ENCODE data around the gene RHOA. TPM values are rescaled to one million over a fixed set of nuclear protein-coding genes. Genes with fewer than 3 reads are reported as not detected.
"Not testable (repeated sequence)": the region's sequence is repeated elsewhere in the genome, so short reads cannot be mapped to it uniquely, and the experiment has no call there.

The RHOA gene
- total RNA-seq, 1 experiment from 2014 or later, result 348 TPM

DNA sequence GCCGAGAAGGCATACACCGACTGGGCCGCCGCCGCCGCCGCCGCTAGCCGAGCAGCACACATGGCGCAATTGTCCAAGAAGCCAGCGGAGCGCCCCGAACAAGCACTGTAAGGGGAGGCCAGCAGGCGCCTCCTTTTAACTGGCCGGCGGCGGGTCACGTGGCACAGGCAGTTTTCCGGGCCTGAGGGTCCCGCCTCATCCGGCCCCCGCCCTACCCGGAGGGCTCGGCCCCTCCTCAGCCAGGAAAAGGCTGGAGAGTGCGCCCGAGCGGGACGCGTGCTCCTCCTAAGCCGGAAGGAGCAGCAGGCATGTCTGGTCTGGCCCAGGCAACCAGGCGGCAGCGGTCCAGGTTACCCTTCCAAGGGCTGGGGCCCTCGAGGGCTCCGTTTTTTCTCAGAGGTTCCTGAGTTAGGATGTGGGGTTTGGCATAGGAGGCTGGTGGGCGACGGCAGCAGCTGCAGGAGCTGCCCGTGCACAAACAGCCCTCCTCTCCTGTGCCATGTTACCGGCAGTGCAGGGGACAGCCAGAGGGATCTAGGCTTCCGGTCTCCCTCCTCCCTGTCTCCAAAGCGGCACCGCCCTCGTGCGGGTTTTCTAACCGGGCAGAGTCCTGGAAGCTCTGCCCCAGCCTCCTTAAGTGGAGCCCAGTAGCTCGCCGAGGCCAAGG is 53.4 kb downstream of the RHOA start, which contains the start of gene GPX1:
GPX1 (minus strand) TSS at position 137 of the 667 bp plus-strand sequence; CDS start at position 62, 75 bp downstream.
- ChIA-PET POLR2A (interaction anchor here (0.5 to 2.4 kb wide), 4 partner anchors 14 to 54 kb away, joined by 3 to 17 read pairs (median 4); partner anchors contain the start of genes RHOA, TCTA and USP4), CTCF (interaction anchor here (1.2 to 1.7 kb wide), 3 partner anchors 18 to 54 kb away, joined by 6 to 9 read pairs (median 7); partner anchors contain the start of genes RHOA, TCTA and USP4)
- Mint-ChIP-seq H3K27me3 (ENCODE audit: insufficient read depth, unreplicated experiment) (no peaks in the 10 kb centered on the region), H3K27ac (ENCODE audit: unreplicated experiment) (peak within 1 kb of the TSS; percentile 97), H3K4me3 (ENCODE audit: unreplicated experiment) (peak within 1 kb of the TSS; percentile 96), H3K4me1 (ENCODE audit: low read depth, unreplicated experiment) (peaks cover 6% of the 10 kb centered on the region), H3K36me3 (ENCODE audit: insufficient read depth, unreplicated experiment) (peaks cover 94% of the 10 kb centered on the region), H3K9me3 (ENCODE audit: unreplicated experiment) (no peaks in the 10 kb centered on the region)
- Histone ChIP-seq H3K27me3 (replicated peaks; ENCODE audit: control insufficient read depth, insufficient read depth, low read length) (no peaks in the 10 kb centered on the region), H3K4me3 (ENCODE audit: low read depth, low read length) (peak within 1 kb of the TSS; percentile 81), H3K4me1 (peaks cover 13% of the 10 kb centered on the region; the same call in 1 of the 2 replicates), H3K9me3 (no peaks in the 10 kb centered on the region), H3K36me3 (ENCODE audit: control insufficient read depth, insufficient read depth, low read length) (peaks cover 7% of the 10 kb centered on the region)
- BruUV-seq (replicated peaks), result no TSS peak
- intact Hi-C loops (cut with micrococcal nuclease; ENCODE audit: unreplicated experiment), result loop anchor here (1.0 to 2.0 kb wide), 2 partner anchors 18 to 54 kb away; partner anchors contain the start of genes TCTA and USP4
- TF ChIP-seq, protein P1, sequence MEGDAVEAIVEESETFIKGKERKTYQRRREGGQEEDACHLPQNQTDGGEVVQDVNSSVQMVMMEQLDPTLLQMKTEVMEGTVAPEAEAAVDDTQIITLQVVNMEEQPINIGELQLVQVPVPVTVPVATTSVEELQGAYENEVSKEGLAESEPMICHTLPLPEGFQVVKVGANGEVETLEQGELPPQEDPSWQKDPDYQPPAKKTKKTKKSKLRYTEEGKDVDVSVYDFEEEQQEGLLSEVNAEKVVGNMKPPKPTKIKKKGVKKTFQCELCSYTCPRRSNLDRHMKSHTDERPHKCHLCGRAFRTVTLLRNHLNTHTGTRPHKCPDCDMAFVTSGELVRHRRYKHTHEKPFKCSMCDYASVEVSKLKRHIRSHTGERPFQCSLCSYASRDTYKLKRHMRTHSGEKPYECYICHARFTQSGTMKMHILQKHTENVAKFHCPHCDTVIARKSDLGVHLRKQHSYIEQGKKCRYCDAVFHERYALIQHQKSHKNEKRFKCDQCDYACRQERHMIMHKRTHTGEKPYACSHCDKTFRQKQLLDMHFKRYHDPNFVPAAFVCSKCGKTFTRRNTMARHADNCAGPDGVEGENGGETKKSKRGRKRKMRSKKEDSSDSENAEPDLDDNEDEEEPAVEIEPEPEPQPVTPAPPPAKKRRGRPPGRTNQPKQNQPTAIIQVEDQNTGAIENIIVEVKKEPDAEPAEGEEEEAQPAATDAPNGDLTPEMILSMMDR (IDR thresholded peaks at IDR 0.05; ENCODE audit: insufficient read depth in 1 of 2, low read depth in 1 of 2, low read length in 1 of 2, severe bottlenecking in 1 of 2, unreplicated experiment in 1 of 2), result no peak
- DNase-seq, result peak; percentile 97 to 98

DNA sequence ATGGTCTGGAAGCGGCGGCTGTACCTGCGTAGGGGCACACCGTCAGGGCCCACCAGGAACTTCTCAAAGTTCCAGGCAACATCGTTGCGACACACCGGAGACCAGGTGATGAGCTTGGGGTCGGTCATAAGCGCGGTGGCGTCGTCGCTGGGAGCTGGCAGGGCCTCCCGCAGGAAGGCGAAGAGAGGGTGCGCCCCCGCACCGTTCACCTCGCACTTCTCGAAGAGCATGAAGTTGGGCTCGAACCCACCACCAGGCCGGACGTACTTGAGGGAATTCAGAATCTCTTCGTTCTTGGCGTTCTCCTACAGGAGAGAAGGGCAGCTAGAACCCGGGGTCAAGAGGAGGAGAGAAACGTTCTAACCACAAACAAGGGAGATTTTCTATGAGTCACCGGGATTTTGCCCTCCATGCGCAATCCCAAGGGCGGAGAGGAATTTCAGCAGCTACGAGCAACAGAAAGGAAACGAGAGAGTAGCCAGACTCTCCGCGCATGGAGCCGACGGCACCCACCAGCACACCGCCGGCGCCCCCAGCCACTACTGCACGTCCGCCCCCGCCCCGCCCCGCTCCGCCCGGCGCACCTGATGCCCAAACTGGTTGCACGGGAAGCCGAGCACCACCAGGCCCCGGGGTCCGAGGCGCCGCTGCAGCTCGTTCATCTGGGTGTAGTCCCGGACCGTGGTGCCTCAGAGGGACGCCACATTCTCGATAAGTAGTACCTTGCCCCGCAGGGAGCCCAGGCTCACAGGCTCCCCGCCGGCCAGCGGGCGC is 54.1 kb downstream of the RHOA start:
- Mint-ChIP-seq H3K4me3 (ENCODE audit: unreplicated experiment) (peak overlapping the region; percentile 96), H3K4me1 (ENCODE audit: low read depth, unreplicated experiment) (peaks cover 13% of the 10 kb centered on the region), H3K27ac (ENCODE audit: unreplicated experiment) (peak overlapping the region; percentile 97), H3K36me3 (ENCODE audit: insufficient read depth, unreplicated experiment) (peaks cover 94% of the 10 kb centered on the region)
- not testable (repeated sequence) for H3K36me3 ChIP-seq (ENCODE audit: control insufficient read depth, insufficient read depth, low read length); H3K27me3 ChIP-seq (replicated peaks; ENCODE audit: control insufficient read depth, insufficient read depth, low read length); H3K9me3 Mint-ChIP-seq (ENCODE audit: unreplicated experiment); H3K27me3 Mint-ChIP-seq (ENCODE audit: insufficient read depth, unreplicated experiment); H3K9me3 ChIP-seq
- DNase-seq, result peak; percentile 49 to 59
- ChIA-PET CTCF (interaction anchor here (1.2 to 1.7 kb wide), 2 partner anchors 17 to 54 kb away, joined by 6 to 7 read pairs; partner anchors contain the start of genes RHOA, TCTA and USP4), POLR2A (interaction anchor here (0.7 to 2.4 kb wide), 2 partner anchors 18 to 37 kb away, joined by 3 to 17 read pairs; partner anchors contain the start of gene USP4)
- Histone ChIP-seq H3K4me3 (ENCODE audit: low read depth, low read length) (peak overlapping the region; percentile 81), H3K4me1 (peaks cover 13% of the 10 kb centered on the region; the same call in 1 of the 2 replicates)
- BruUV-seq (replicated peaks), result TSS peak; percentile 76
- intact Hi-C loops (cut with micrococcal nuclease; ENCODE audit: unreplicated experiment), result loop anchor here (1.0 to 2.0 kb wide), 2 partner anchors 17 to 55 kb away; partner anchors contain the start of genes TCTA and USP4

DNA sequence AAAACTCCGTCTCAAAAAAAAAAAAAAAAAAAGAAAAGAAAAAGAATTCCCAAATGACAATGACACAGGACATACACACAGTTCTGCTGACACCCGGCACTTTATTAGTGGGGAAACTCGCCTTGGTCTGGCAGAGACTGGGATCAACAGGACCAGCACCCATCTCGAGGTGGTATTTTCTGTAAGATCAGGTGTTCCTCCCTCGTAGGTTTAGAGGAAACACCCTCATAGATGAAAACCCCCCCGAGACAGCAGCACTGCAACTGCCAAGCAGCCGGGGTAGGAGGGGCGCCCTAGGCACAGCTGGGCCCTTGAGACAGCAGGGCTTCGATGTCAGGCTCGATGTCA is 54.7 kb downstream of the RHOA start:
- Histone ChIP-seq H3K4me3 (ENCODE audit: low read depth, low read length) (peak overlapping the region; percentile 81), H3K4me1 (peaks cover 18% of the 10 kb centered on the region; the same call in 1 of the 2 replicates)
- intact Hi-C loops (cut with micrococcal nuclease; ENCODE audit: unreplicated experiment); H3K27me3 Mint-ChIP-seq (ENCODE audit: insufficient read depth, unreplicated experiment); H3K36me3 ChIP-seq (ENCODE audit: control insufficient read depth, insufficient read depth, low read length); BruUV-seq (replicated peaks); H3K9me3 Mint-ChIP-seq (ENCODE audit: unreplicated experiment); H3K9me3 ChIP-seq; H3K27me3 ChIP-seq (replicated peaks; ENCODE audit: control insufficient read depth, insufficient read depth, low read length); DNase-seq: not testable (repeated sequence)
- Mint-ChIP-seq H3K27ac (ENCODE audit: unreplicated experiment) (peak overlapping the region; percentile 97), H3K4me3 (ENCODE audit: unreplicated experiment) (peak overlapping the region; percentile 96), H3K4me1 (ENCODE audit: low read depth, unreplicated experiment) (peaks cover 14% of the 10 kb centered on the region), H3K36me3 (ENCODE audit: insufficient read depth, unreplicated experiment) (peaks cover 94% of the 10 kb centered on the region)
- CTCF ChIA-PET, result interaction anchor here (1.2 kb wide), 1 partner anchor 17 kb away, joined by 7 read pairs; the partner anchor contains the start of gene USP4
- POLR2A ChIA-PET, result interaction anchor here (2.4 kb wide), 1 partner anchor 17 kb away, joined by 17 read pairs; the partner anchor contains the start of gene USP4
